Thyroid gland (tissue), 4 donors: ENCODE measurements around the gene VWC2L.

ENCODE experiments used
- POLR2A ChIP-seq, 2 donors: fragments of 450-650 bp; IDR thresholded peaks; one replicate each; pipeline ENCODE4 v1.6.1; 2017; ENCODE audit warnings: antibody characterized with exemption in 2 of 2, mild to moderate bottlenecking in 2 of 2, moderate library complexity in 1 of 2
- TF ChIP-seq, protein P1 (sequence below), 6 experiments: fragments of 200-600 bp in 3 of 6; fragments of 450-650 bp in 3 of 6; sonication (generic) in 3 of 6; IDR thresholded peaks; one replicate each; pipeline ENCODE4 v1.5.1; 2016 to 2019; ENCODE audit warnings: antibody characterized with exemption in 6 of 6, mild to moderate bottlenecking in 2 of 6, inconsistent platforms in 1 of 6, moderate library complexity in 1 of 6

GRCh38 chr2:214611015-214611414, 200.2 kb downstream of the VWC2L start:
- TF ChIP-seq POLR2A (IDR thresholded peaks at IDR 0.05) = no peak
- TF ChIP-seq, protein P1, sequence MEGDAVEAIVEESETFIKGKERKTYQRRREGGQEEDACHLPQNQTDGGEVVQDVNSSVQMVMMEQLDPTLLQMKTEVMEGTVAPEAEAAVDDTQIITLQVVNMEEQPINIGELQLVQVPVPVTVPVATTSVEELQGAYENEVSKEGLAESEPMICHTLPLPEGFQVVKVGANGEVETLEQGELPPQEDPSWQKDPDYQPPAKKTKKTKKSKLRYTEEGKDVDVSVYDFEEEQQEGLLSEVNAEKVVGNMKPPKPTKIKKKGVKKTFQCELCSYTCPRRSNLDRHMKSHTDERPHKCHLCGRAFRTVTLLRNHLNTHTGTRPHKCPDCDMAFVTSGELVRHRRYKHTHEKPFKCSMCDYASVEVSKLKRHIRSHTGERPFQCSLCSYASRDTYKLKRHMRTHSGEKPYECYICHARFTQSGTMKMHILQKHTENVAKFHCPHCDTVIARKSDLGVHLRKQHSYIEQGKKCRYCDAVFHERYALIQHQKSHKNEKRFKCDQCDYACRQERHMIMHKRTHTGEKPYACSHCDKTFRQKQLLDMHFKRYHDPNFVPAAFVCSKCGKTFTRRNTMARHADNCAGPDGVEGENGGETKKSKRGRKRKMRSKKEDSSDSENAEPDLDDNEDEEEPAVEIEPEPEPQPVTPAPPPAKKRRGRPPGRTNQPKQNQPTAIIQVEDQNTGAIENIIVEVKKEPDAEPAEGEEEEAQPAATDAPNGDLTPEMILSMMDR (IDR thresholded peaks at IDR 0.05) = no peak
